Activated CD4-positive, alpha-beta T cell treated with anti-CD3 and anti-CD28 coated beads for 4 hours (primary cell): ENCODE measurements around the gene RIC8B.
"Not testable (repeated sequence)": the region's sequence is repeated elsewhere in the genome, so short reads cannot be mapped to it uniquely, and the experiment has no call there.

ENCODE experiments used
- DNase-seq, 2 donors: peaks; one replicate each; pipeline ENCODE4 v3.0.0-alpha.2; 2020

Gene RIC8B

GRCh38 chr12:106907846-106908245 is 133.4 kb downstream of the RIC8B start:
- DNase-seq: no peak

- DNase-seq: no peak
These were observed 134.1 kb downstream of the RIC8B start for GRCh38 chr12:106908561-106908960.

- no peak for DNase-seq
These were observed 135.7 kb downstream of the RIC8B start for GRCh38 chr12:106910202-106910601.

- DNase-seq: no peak
These were observed 137.1 kb downstream of the RIC8B start for GRCh38 chr12:106911581-106911980.

- DNase-seq: no peak
These were observed 139.0 kb downstream of the RIC8B start for GRCh38 chr12:106913456-106913855.

GRCh38 chr12:106914796-106915634 is 140.5 kb downstream of the RIC8B start:
- DNase-seq: no peak

- no peak for DNase-seq
These were observed 141.1 kb downstream of the RIC8B start for GRCh38 chr12:106915635-106916026.

- DNase-seq: no peak
These were observed 143.0 kb downstream of the RIC8B start for GRCh38 chr12:106917503-106917902.

- no peak for DNase-seq
These were observed 144.3 kb downstream of the RIC8B start for GRCh38 chr12:106918746-106919145.

GRCh38 chr12:106919910-106920544 is 145.5 kb downstream of the RIC8B start:
- peak; percentile 12 to 19 for DNase-seq

GRCh38 chr12:106921976-106922375 is 147.5 kb downstream of the RIC8B start:
- DNase-seq: not testable (repeated sequence)

- DNase-seq: not testable (repeated sequence)
These were observed 149.1 kb downstream of the RIC8B start for GRCh38 chr12:106923594-106923993.

GRCh38 chr12:106924268-106924861 is 149.9 kb downstream of the RIC8B start:
- no peak for DNase-seq

GRCh38 chr12:106926657-106927056 is 152.2 kb downstream of the RIC8B start:
- no peak for DNase-seq

- no peak for DNase-seq
These were observed 159.8 kb downstream of the RIC8B start for GRCh38 chr12:106934277-106934676.
